HTERT RPE-1 (cell line): ENCODE measurements around the gene KCNH1.

Experiments used
- in situ Hi-C: fragments of 300-500 bp; cut with MboI; formaldehyde crosslinking; loops from 4 replicates; pipeline ENCODE4 v1.14.3; 2020; ENCODE audit warnings: low sequenced_read_pairs

KCNH1 gene, protein sequence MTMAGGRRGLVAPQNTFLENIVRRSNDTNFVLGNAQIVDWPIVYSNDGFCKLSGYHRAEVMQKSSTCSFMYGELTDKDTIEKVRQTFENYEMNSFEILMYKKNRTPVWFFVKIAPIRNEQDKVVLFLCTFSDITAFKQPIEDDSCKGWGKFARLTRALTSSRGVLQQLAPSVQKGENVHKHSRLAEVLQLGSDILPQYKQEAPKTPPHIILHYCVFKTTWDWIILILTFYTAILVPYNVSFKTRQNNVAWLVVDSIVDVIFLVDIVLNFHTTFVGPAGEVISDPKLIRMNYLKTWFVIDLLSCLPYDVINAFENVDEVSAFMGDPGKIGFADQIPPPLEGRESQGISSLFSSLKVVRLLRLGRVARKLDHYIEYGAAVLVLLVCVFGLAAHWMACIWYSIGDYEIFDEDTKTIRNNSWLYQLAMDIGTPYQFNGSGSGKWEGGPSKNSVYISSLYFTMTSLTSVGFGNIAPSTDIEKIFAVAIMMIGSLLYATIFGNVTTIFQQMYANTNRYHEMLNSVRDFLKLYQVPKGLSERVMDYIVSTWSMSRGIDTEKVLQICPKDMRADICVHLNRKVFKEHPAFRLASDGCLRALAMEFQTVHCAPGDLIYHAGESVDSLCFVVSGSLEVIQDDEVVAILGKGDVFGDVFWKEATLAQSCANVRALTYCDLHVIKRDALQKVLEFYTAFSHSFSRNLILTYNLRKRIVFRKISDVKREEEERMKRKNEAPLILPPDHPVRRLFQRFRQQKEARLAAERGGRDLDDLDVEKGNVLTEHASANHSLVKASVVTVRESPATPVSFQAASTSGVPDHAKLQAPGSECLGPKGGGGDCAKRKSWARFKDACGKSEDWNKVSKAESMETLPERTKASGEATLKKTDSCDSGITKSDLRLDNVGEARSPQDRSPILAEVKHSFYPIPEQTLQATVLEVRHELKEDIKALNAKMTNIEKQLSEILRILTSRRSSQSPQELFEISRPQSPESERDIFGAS

GRCh38 chr1:211133836-211134669 is at the start of gene KCNH1:
Gene KCNH1, minus strand, starts transcription at chr1:211134148. Its CDS starts 203 bp downstream, at chr1:211133945.
- in situ Hi-C loops, result no loop called here

DNA sequence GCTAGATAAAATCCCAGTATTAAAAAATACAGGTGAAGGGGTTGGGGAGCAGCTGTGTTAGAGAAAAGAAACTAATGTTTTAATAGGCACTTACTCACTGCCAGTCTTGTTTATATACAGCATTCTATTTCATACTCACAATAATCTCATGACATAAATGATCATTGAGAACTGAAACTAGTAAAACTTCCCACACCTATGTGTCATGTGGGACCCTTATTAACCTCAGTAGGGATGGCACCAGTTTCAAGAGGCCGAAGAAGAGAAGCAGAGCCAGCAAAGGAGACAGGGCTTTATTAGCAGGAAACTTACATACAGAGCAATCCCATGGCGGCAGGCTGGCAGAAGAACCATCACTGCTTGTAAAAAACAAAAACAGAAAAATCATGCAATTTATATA is 48.8 kb upstream of the KCNH1 start:
- in situ Hi-C loops, result no loop called here

DNA sequence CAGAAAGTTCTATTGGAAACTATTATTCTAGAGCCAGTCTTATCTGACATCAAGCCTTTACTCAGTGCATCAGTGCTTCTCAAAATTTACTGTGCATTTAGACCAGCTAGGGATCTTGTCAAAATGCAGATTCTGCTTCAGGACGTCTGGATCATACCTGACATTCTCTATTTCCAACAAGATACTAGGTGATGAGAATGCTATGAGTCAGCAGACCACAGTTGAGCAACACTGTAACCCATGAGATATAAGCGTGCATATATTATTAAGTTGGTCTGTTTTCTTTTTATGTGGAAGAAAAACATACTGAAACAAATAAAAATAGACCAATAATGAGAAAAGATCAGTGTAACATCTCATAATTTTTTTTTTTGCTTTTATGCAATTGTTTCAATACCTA is 40.4 kb upstream of the KCNH1 start:
- in situ Hi-C loops, result no loop called here

DNA sequence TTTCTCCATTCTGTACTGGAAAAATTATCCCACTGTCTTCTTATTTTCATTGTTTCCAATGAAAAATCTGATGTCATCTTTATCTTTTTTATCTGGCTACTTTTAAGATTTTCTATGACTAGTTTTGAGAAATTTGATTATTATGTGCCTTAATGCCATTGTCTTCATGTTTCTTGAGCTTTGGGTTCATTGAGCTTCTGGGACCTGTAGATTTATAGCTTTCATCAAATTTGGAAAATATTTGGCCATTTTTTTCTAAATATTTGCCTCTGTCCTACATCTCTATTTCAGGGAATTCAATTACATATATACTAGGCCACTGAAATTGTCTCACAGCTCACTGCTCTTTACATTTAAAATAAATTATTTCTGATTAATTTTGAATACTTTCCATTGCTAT is 38.7 kb upstream of the KCNH1 start:
- in situ Hi-C loops, result no loop called here

GRCh38 chr1:211169353-211169752 is 35.4 kb upstream of the KCNH1 start:
- in situ Hi-C loops, result no loop called here

DNA sequence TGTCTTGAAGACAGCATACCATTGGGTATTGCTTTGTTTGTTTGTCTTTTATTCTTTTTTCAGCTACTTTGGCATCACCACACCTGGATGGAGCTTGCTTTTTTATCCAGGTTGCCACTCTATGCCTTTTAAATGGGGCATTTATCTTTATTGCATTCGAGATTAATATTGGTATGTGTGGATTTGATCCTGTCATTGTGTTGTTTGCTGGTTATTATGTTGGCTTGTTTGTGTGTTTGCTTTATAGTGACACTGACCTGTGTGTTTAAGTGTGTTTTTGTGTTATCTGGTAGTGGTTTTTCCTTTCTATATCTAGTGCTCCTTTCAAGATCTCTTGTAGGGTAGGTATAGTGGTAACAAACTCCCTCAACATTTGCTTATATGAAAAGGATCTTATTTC is 24.9 kb upstream of the KCNH1 start:
- in situ Hi-C loops, result no loop called here

DNA sequence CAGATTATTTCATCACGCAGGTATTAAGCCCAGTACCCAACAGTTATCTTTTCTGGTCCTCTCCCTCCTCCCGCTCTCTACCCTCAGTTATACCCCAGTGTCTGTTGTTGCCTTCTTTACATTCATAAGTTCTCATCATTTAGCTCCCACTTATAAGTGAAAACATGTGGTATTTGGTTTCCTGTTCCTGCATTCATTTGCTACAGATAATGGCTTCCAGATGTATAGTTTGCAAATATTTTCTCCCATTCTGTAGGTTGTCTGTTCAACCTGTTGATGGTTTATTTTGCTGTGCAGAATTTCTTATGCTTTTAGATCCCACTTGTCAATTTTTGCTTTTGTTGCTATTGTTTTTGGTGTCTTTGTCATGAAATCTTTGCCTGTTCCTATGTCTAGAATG is 21.1 kb upstream of the KCNH1 start:
- in situ Hi-C loops, result no loop called here

- in situ Hi-C loops, result no loop called here
Measured at GRCh38 chr1:211153932-211154331, 20.0 kb upstream of the KCNH1 start.

GRCh38 chr1:211148366-211148765 is 14.4 kb upstream of the KCNH1 start:
- in situ Hi-C loops, result no loop called here

GRCh38 chr1:211145944-211146343 is 12.0 kb upstream of the KCNH1 start:
- in situ Hi-C loops, result no loop called here

DNA sequence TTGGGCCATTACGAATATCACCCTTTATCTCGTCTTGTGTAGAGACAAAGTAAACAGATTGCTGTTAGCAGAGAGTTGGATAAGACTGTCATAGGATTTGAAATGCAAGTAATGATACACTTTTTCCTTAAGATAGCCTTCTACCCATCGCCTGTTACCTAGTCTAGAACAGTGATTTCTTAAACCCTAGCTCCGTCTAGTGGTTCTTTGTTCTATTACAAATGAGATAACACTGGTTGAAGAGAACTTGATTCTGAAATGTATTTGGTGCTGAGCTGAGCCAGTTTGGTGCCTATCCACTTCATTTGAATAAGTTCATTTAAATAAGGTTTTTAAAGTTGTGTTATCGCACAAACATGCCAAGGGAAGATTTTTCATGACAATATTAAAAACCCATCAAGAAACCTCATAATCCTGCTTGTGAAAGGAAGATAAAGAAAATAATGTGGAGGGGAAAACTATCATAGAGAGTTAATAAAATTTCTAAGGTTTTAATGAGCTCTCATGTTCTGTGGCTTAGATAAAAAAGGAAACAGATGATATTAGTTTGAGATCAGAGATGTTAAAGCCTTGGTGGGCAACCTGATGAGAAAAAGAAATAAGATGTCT is 1.5 kb upstream of the KCNH1 start:
- in situ Hi-C loops, result no loop called here

- in situ Hi-C loops, result no loop called here
Measured at GRCh38 chr1:211133393-211133835, 534 bp downstream of the KCNH1 start.

DNA sequence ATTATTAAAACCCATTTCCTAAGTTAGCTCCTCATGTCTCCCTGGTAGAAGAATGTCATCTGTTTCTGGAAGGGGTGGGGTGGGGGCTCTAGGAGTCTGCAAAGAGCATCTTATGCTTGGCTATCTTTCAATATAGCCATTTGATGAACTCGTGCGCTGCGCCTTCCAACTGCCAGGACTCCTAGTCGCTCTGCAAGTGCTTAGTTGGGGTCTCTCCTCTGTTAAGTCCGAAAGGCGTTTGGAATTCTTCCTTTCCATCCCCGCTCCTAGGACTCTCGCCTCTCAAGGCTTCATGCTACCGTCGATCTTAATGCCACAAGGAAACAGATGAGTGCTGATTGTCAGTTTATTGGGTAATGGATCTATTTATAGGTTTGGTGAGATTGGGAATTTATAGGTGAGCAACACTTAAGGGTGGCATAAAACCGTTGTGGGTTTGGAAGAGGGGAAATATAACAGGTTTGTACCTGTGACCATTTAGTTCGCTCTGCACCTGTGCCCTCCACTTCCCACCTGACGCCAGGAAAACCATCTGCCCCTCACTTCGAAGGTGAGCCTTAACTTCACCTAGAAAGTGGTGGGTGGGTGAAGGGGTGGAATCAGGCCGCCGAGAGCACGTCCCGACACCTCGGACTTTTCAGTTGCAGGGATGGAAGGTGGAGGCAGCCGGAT is 1.1 kb downstream of the KCNH1 start:
- in situ Hi-C loops, result no loop called here

- in situ Hi-C loops, result no loop called here
Measured at GRCh38 chr1:211129776-211130175, 4.2 kb downstream of the KCNH1 start.

- in situ Hi-C loops, result no loop called here
Measured at GRCh38 chr1:211127166-211127565, 6.8 kb downstream of the KCNH1 start.

GRCh38 chr1:211126622-211127021 is 7.3 kb downstream of the KCNH1 start:
- in situ Hi-C loops, result no loop called here

DNA sequence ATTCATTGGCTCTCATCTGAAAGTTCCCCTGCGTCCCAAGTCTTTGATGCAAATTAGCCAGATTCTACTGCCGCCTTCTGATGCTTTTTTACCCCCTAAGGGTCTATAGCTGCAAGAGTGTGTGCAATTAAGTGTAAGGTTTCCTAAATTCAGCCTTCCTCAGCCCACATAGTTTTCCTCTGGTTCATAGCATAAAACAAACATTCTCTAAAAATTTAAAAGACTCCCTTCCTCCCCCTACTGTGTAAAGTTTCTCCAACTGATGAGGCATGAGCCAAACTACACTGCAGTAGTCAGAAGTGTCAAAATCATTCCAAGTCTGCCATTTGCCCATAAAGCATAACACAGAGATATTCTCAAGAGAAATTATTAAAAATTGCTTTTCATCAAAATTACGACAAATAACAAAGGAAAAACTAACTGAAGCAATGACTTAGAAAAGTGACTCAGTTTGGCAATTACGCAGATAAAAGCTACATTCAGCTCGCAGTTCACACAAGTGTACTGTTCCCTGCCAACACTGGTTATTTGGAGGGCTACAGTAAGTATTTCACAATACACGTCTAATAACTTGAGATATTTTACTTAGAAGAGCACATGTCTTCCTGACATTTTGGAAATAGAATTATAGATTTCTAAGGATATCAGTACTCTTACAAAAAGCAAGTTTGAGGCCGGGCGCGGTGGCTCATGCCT is 15.4 kb downstream of the KCNH1 start:
- in situ Hi-C loops, result no loop called here

GRCh38 chr1:211114446-211114845 is 19.5 kb downstream of the KCNH1 start:
- in situ Hi-C loops, result no loop called here

- in situ Hi-C loops, result no loop called here
Measured at GRCh38 chr1:211113566-211113965, 20.4 kb downstream of the KCNH1 start.
